A673 (cell line): ENCODE data around the gene PIGC.

Source experiments
- CTCF ChIP-seq: fragments of 300-800, 200-600 bp; sonication (generic); conservative IDR thresholded peaks from 2 replicates; pipeline ENCODE4 v1.5.1; 2017; ENCODE audit warnings: low read depth, mild to moderate bottlenecking, antibody characterized with exemption, low read length, moderate library complexity, mixed read lengths
- EZH2 ChIP-seq: fragments of 200-600 bp; sonication (generic); IDR thresholded peaks from 2 replicates; pipeline ENCODE4 v1.6.1; 2017; ENCODE audit warnings: borderline replicate concordance, low read depth, mild to moderate bottlenecking, mixed read lengths, antibody characterized with exemption, low read length; ENCODE audit not compliant: poor library complexity, severe bottlenecking

GRCh38 chr1:172400722-172401105 lies 43.2 kb downstream of the PIGC start:
- TF ChIP-seq CTCF (no peak), EZH2 (no peak)
